ENCODE measurements around the gene XYLB.

XYLB gene

GRCh38 chr3:38337703-38338102 lies 8.9 kb upstream of the XYLB start:
- Histone ChIP-seq H3K27ac (replicated peaks; ENCODE audit: low read length) (no peak overlapping the region), H3K4me3 (ENCODE audit: low read length in 2 of 2) (no peak overlapping the region), H4K8ac (ENCODE audit: low read depth, low read length) (no peak overlapping the region), H2AK5ac (ENCODE audit: low read depth, low read length) (no peak overlapping the region), H3K14ac (ENCODE audit: low read length) (no peak overlapping the region), H2BK5ac (ENCODE audit: low read length) (no peak overlapping the region), H4K91ac (ENCODE audit: low read depth, low read length, poor library complexity) (no peak overlapping the region), H3K9me3 (replicated peaks in 1 of 2; ENCODE audit: control insufficient read depth in 2 of 2, insufficient read depth in 1 of 2, low read depth in 1 of 2, low read length in 2 of 2) (peaks cover 0 to 3% of the 10 kb centered on the region in 2 donors), H3K4me2 (ENCODE audit: insufficient read depth, low read length, poor library complexity, severe bottlenecking) (no peak overlapping the region), H2AFZ (ENCODE audit: low read length) (no peak overlapping the region), H2BK120ac (ENCODE audit: low read depth, low read length) (no peak overlapping the region), H3K79me1 (ENCODE audit: low read depth, low read length) (no peaks in the 10 kb centered on the region), H3K23ac (ENCODE audit: low read depth, low read length, poor library complexity) (no peak overlapping the region), H3K4ac (ENCODE audit: low read length) (no peak overlapping the region), H3K18ac (ENCODE audit: low read length) (no peak overlapping the region), H3K4me1 (ENCODE audit: control insufficient read depth in 2 of 2, insufficient read depth in 1 of 2, low read depth in 1 of 2, low read length in 2 of 2) (no peaks in the 10 kb centered on the region), H3K27me3 (ENCODE audit: control insufficient read depth in 3 of 3, insufficient read depth in 3 of 3, low read depth in 1 of 3, low read length in 3 of 3) (peaks cover 0 to 11% (median 0%) of the 10 kb centered on the region in 3 experiments), H3K36me3 (replicated peaks in 1 of 2; ENCODE audit: control insufficient read depth in 2 of 2, insufficient read depth in 2 of 2, low read length in 2 of 2) (no peaks in the 10 kb centered on the region), H2BK12ac (ENCODE audit: low read length) (no peak overlapping the region), H2BK15ac (ENCODE audit: low read length) (no peak overlapping the region), H3K9ac (ENCODE audit: low read depth, low read length, poor library complexity) (no peak overlapping the region)
- DNase-seq (ENCODE audit: low spot score), result no peak
- WGBS, 2 donors (ENCODE audit: extremely low coverage in 2 of 2, insufficient read length in 2 of 2, insufficient replicate concordance in 1 of 2), result no CpG with 5 or more reads among the region's 2 CpGs

DNA sequence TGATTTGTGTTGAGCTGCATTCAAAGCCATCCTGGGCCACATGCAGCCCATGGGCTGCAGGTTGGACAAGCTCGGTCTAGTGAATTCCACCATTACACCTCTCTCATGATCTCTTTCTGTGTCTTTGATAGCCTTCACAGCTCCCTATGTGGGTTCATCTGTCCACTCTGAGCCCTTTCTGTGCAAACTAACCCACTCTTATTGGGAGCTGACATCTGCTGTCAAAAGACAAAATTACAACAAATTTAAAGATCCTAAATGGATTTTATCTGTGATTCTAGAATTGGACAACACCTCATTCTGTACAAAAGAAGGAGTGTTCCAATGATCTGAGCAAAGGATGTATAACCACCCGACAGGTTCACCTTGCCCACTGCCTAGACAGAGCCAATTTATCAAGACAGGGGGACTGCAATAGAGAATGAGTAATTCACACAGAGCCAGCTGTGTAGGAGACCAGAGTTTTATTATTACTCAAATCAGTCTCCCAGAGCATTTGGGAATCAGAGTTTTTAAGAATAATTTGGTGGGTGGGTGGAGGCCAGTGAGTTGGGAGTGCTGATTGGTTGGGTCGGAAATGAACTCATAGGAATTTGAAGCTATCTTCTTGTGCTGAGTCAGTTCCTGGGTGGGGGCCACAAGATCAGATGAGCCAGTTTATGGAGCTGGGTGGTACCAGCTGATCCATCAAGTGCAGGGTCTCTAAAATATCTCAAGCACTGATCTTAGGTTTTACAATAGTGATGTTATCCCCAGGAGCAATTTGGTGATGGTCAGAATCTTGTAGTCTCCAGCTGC lies 2.6 kb upstream of the XYLB start:
- H3K27ac ChIP-seq (replicated peaks; ENCODE audit: low read length), result no peak overlapping the region
- H3K27me3 ChIP-seq (ENCODE audit: control insufficient read depth in 3 of 3, insufficient read depth in 3 of 3, low read depth in 1 of 3, low read length in 3 of 3), result no peaks in the 10 kb centered on the region
- peaks cover 0 to 10% of the 10 kb centered on the region in 2 donors for H3K36me3 ChIP-seq (replicated peaks in 1 of 2; ENCODE audit: control insufficient read depth in 2 of 2, insufficient read depth in 2 of 2, low read length in 2 of 2)
- H2BK12ac ChIP-seq (ENCODE audit: low read length), result no peak overlapping the region
- no peak for DNase-seq (ENCODE audit: low spot score)
- H3K79me1 ChIP-seq (ENCODE audit: low read depth, low read length), result peaks cover 3% of the 10 kb centered on the region
- H3K4me1 ChIP-seq (ENCODE audit: control insufficient read depth in 2 of 2, insufficient read depth in 1 of 2, low read depth in 1 of 2, low read length in 2 of 2), result peaks cover 3 to 8% of the 10 kb centered on the region in 2 donors
- H3K4me3 ChIP-seq (ENCODE audit: low read length in 2 of 2), result no peak overlapping the region
- H2BK15ac ChIP-seq (ENCODE audit: low read length), result no peak overlapping the region
- H3K14ac ChIP-seq (ENCODE audit: low read length), result no peak overlapping the region
- no peak overlapping the region for H3K4me2 ChIP-seq (ENCODE audit: insufficient read depth, low read length, poor library complexity, severe bottlenecking)
- no peak overlapping the region for H3K23ac ChIP-seq (ENCODE audit: low read depth, low read length, poor library complexity)
- no peak overlapping the region for H2BK5ac ChIP-seq (ENCODE audit: low read length)
- H2AK5ac ChIP-seq (ENCODE audit: low read depth, low read length), result no peak overlapping the region
- no peak overlapping the region for H3K9ac ChIP-seq (ENCODE audit: low read depth, low read length, poor library complexity)
- no CpG with 5 or more reads among the region's 3 CpGs for WGBS, 2 donors (ENCODE audit: extremely low coverage in 2 of 2, insufficient read length in 2 of 2, insufficient replicate concordance in 1 of 2)
- H4K91ac ChIP-seq (ENCODE audit: low read depth, low read length, poor library complexity), result no peak overlapping the region
- H3K9me3 ChIP-seq (replicated peaks in 1 of 2; ENCODE audit: control insufficient read depth in 2 of 2, insufficient read depth in 1 of 2, low read depth in 1 of 2, low read length in 2 of 2), result peaks cover 0 to 3% of the 10 kb centered on the region in 2 donors
- no peak overlapping the region for H2BK120ac ChIP-seq (ENCODE audit: low read depth, low read length)
- no peak overlapping the region for H2AFZ ChIP-seq (ENCODE audit: low read length)
- no peak overlapping the region for H3K18ac ChIP-seq (ENCODE audit: low read length)
- H3K4ac ChIP-seq (ENCODE audit: low read length), result no peak overlapping the region
- H4K8ac ChIP-seq (ENCODE audit: low read depth, low read length), result no peak overlapping the region

DNA sequence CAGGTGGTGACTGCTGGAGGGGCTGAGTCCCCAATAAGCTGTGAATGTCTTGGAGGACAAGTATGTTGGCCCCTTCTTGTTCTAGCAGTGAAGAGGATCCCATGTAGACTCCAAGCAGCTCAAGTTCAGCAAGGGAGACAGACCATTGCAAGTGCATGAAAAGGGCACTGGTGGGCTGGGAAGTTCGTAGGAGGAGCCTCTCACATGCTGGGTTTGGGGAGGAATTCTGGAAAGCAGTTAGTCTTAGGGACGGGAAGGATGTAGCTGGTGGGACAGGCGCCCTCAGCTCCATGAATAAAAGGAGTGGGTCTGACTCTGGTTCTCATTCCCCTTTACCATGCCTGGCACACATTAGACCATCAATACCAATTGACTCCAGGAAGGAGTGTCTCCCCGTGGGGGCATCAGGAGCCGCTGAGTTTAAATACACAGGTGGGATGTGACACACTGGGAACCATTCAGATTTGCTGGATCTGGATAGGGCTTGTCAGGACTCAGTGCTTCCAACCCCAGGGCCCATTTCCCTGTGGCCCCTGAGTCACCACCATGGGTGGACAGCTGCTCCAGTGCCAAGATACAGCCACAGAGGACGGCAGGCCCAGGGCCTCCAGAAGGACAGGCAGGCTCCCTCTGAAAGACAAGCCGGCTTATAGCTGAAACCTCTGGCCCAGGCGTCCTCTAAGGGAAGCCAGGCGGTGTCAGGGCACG lies 552 bp upstream of the XYLB start:
- peak overlapping the region in 1 of 2 donors; percentile 84 for H3K4me3 ChIP-seq (ENCODE audit: low read length in 2 of 2)
- no peak overlapping the region for H4K91ac ChIP-seq (ENCODE audit: low read depth, low read length, poor library complexity)
- peak overlapping the region; percentile 67 for H2BK12ac ChIP-seq (ENCODE audit: low read length)
- H3K9me3 ChIP-seq (replicated peaks in 1 of 2; ENCODE audit: control insufficient read depth in 2 of 2, insufficient read depth in 1 of 2, low read depth in 1 of 2, low read length in 2 of 2), result peaks cover 0 to under 1% of the 10 kb centered on the region in 2 donors
- H3K9ac ChIP-seq (ENCODE audit: low read depth, low read length, poor library complexity), result no peak overlapping the region
- H3K27ac ChIP-seq (replicated peaks; ENCODE audit: low read length), result no peak overlapping the region
- H3K18ac ChIP-seq (ENCODE audit: low read length), result peak overlapping the region; percentile 20
- peak overlapping the region; percentile 100 for H2AFZ ChIP-seq (ENCODE audit: low read length)
- H2AK5ac ChIP-seq (ENCODE audit: low read depth, low read length), result no peak overlapping the region
- H2BK5ac ChIP-seq (ENCODE audit: low read length), result no peak overlapping the region
- no peaks in the 10 kb centered on the region for H3K27me3 ChIP-seq (ENCODE audit: control insufficient read depth in 3 of 3, insufficient read depth in 3 of 3, low read depth in 1 of 3, low read length in 3 of 3)
- peak overlapping the region; percentile 32 for H3K4me2 ChIP-seq (ENCODE audit: insufficient read depth, low read length, poor library complexity, severe bottlenecking)
- no peak overlapping the region for H3K4ac ChIP-seq (ENCODE audit: low read length)
- peaks cover 3 to 8% of the 10 kb centered on the region in 2 donors for H3K4me1 ChIP-seq (ENCODE audit: control insufficient read depth in 2 of 2, insufficient read depth in 1 of 2, low read depth in 1 of 2, low read length in 2 of 2)
- H3K36me3 ChIP-seq (replicated peaks in 1 of 2; ENCODE audit: control insufficient read depth in 2 of 2, insufficient read depth in 2 of 2, low read length in 2 of 2), result peaks cover 0 to 22% of the 10 kb centered on the region in 2 donors
- no peak for DNase-seq (ENCODE audit: low spot score)
- no CpG with 5 or more reads among the region's 10 CpGs for WGBS, 2 donors (ENCODE audit: extremely low coverage in 2 of 2, insufficient read length in 2 of 2, insufficient replicate concordance in 1 of 2)
- H3K23ac ChIP-seq (ENCODE audit: low read depth, low read length, poor library complexity), result peak overlapping the region; percentile 97
- no peak overlapping the region for H4K8ac ChIP-seq (ENCODE audit: low read depth, low read length)
- no peak overlapping the region for H3K14ac ChIP-seq (ENCODE audit: low read length)
- H3K79me1 ChIP-seq (ENCODE audit: low read depth, low read length), result peaks cover 3% of the 10 kb centered on the region
- no peak overlapping the region for H2BK15ac ChIP-seq (ENCODE audit: low read length)
- no peak overlapping the region for H2BK120ac ChIP-seq (ENCODE audit: low read depth, low read length)
